HFFc6 (cell line): ENCODE results near the gene RBM20. TPM values are rescaled to one million over a fixed set of nuclear protein-coding genes. Genes with fewer than 3 reads are reported as not detected.

ENCODE experiments used
- DNase-seq: peaks from one replicate; pipeline ENCODE4 v3.0.0-alpha.2; 2018
- H3K27ac Mint-ChIP-seq: 2 replicates; pipeline ENCODE4 v1.8.0; 2020; ENCODE audit warnings: mild to moderate bottlenecking, mixed read lengths
- H3K27me3 Mint-ChIP-seq: 2 replicates; pipeline ENCODE4 v1.8.0; 2021; ENCODE audit warnings: mild to moderate bottlenecking, moderate library complexity, mixed read lengths; ENCODE audit not compliant: insufficient read depth
- H3K36me3 Mint-ChIP-seq: 2 replicates; pipeline ENCODE4 v1.8.0; 2021; ENCODE audit warnings: low read depth, mixed read lengths
- H3K4me1 Mint-ChIP-seq: 2 replicates; pipeline ENCODE4 v1.8.0; 2020; ENCODE audit warnings: low read depth, mixed read lengths
- H3K4me3 Mint-ChIP-seq: 2 replicates; pipeline ENCODE4 v1.8.0; 2020; ENCODE audit warnings: mild to moderate bottlenecking, moderate library complexity, mixed read lengths
- H3K9me3 Mint-ChIP-seq: 2 replicates; pipeline ENCODE4 v1.8.0; 2020; ENCODE audit warnings: mild to moderate bottlenecking, mixed read lengths
- total RNA-seq, 6 experiments: library from RNA; stranded (reverse); fragmentation: NEBNext Ultra II Directional; extraction: Animal tissue kit (Norgen Biotek cat#: 25700); gene quantifications; 2 replicates in 1 of 6; 3 replicates in 5 of 6; pipeline ENCODE4 v1.2.3, GENCODE V29; 2021
- TF ChIP-seq, protein P1 (sequence below): fragments of 200-600 bp; sonication (generic); IDR thresholded peaks from 2 replicates; pipeline ENCODE4 v1.5.0; 2021; ENCODE audit warnings: antibody characterized with exemption, mild to moderate bottlenecking

The RBM20 gene
- total RNA-seq, 6 experiments from 2014 or later, result not detected

DNA sequence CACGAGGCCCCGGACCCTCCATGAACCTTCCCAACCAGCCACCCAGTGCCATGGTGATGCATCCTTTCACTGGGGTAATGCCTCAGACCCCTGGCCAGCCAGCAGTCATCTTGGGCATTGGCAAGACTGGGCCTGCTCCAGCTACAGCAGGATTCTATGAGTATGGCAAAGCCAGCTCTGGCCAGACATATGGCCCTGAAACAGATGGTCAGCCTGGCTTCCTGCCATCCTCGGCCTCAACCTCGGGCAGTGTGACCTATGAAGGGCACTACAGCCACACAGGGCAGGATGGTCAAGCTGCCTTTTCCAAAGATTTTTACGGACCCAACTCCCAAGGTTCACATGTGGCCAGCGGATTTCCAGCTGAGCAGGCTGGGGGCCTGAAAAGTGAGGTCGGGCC, 137.0 kb downstream of the RBM20 start:
- H3K36me3 Mint-ChIP-seq, result no peaks in the 10 kb centered on the region
- DNase-seq, result no peak
- no peaks in the 10 kb centered on the region for H3K9me3 Mint-ChIP-seq
- H3K27ac Mint-ChIP-seq, result no peak overlapping the region
- H3K27me3 Mint-ChIP-seq, result peaks cover 43% of the 10 kb centered on the region
- TF ChIP-seq, protein P1, sequence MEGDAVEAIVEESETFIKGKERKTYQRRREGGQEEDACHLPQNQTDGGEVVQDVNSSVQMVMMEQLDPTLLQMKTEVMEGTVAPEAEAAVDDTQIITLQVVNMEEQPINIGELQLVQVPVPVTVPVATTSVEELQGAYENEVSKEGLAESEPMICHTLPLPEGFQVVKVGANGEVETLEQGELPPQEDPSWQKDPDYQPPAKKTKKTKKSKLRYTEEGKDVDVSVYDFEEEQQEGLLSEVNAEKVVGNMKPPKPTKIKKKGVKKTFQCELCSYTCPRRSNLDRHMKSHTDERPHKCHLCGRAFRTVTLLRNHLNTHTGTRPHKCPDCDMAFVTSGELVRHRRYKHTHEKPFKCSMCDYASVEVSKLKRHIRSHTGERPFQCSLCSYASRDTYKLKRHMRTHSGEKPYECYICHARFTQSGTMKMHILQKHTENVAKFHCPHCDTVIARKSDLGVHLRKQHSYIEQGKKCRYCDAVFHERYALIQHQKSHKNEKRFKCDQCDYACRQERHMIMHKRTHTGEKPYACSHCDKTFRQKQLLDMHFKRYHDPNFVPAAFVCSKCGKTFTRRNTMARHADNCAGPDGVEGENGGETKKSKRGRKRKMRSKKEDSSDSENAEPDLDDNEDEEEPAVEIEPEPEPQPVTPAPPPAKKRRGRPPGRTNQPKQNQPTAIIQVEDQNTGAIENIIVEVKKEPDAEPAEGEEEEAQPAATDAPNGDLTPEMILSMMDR, result no peak
- peaks cover 7% of the 10 kb centered on the region; the same call in 1 of the 2 replicates for H3K4me1 Mint-ChIP-seq
- no peak overlapping the region for H3K4me3 Mint-ChIP-seq

GRCh38 chr10:110782616-110783015, 138.5 kb downstream of the RBM20 start:
- H3K27me3 Mint-ChIP-seq, result peaks cover 53% of the 10 kb centered on the region
- TF ChIP-seq, protein P1, result no peak
- H3K4me1 Mint-ChIP-seq, result peaks cover 7% of the 10 kb centered on the region; the same call in 1 of the 2 replicates
- DNase-seq, result no peak
- H3K9me3 Mint-ChIP-seq, result no peaks in the 10 kb centered on the region
- no peaks in the 10 kb centered on the region for H3K36me3 Mint-ChIP-seq
- no peak overlapping the region for H3K4me3 Mint-ChIP-seq
- H3K27ac Mint-ChIP-seq, result no peak overlapping the region

- Mint-ChIP-seq H3K4me1 (peaks cover 7% of the 10 kb centered on the region; the same call in 1 of the 2 replicates), H3K4me3 (no peak overlapping the region), H3K27me3 (peaks cover 58% of the 10 kb centered on the region), H3K9me3 (no peaks in the 10 kb centered on the region), H3K36me3 (no peaks in the 10 kb centered on the region), H3K27ac (no peak overlapping the region)
- no peak for DNase-seq
- TF ChIP-seq, protein P1, result no peak
Observed at GRCh38 chr10:110783509-110784107, 139.5 kb downstream of the RBM20 start.

- DNase-seq, result no peak
- TF ChIP-seq, protein P1, result no peak
- Mint-ChIP-seq H3K9me3 (no peaks in the 10 kb centered on the region), H3K27me3 (peaks cover 58% of the 10 kb centered on the region), H3K4me1 (peaks cover 7% of the 10 kb centered on the region; the same call in 1 of the 2 replicates), H3K4me3 (no peak overlapping the region), H3K27ac (no peak overlapping the region), H3K36me3 (no peaks in the 10 kb centered on the region)
Observed at GRCh38 chr10:110784198-110784597, 140.1 kb downstream of the RBM20 start.

GRCh38 chr10:110786172-110786571, 142.0 kb downstream of the RBM20 start:
- H3K36me3 Mint-ChIP-seq, result no peaks in the 10 kb centered on the region
- no peak for DNase-seq
- peaks cover 7% of the 10 kb centered on the region; the same call in 1 of the 2 replicates for H3K4me1 Mint-ChIP-seq
- peaks cover 50% of the 10 kb centered on the region for H3K27me3 Mint-ChIP-seq
- no peak overlapping the region for H3K27ac Mint-ChIP-seq
- TF ChIP-seq, protein P1, result no peak
- H3K4me3 Mint-ChIP-seq, result no peak overlapping the region
- H3K9me3 Mint-ChIP-seq, result no peaks in the 10 kb centered on the region
